HG02588 (cell line): ENCODE results near the gene CAND1.

Experiments used
- ATAC-seq: cut with Tn5 transposase; IDR thresholded peaks from one replicate; pipeline ENCODE4 v1.9.1; 2021; ENCODE audit warnings: mild to moderate bottlenecking, moderate library complexity; ENCODE audit not compliant: unreplicated experiment

CAND1 gene

GRCh38 chr12:67268896-67269632 is at the start of gene CAND1:
TSS of gene CAND1 (plus strand) at chr12:67269358. CDS start at chr12:67269718, 360 bp downstream.
- ATAC-seq: peak; percentile 69

- no peak for ATAC-seq
Measured at GRCh38 chr12:67220065-67220464, 49.1 kb upstream of the CAND1 start.

- ATAC-seq: no peak
Measured at GRCh38 chr12:67222302-67222701, 46.9 kb upstream of the CAND1 start.

DNA sequence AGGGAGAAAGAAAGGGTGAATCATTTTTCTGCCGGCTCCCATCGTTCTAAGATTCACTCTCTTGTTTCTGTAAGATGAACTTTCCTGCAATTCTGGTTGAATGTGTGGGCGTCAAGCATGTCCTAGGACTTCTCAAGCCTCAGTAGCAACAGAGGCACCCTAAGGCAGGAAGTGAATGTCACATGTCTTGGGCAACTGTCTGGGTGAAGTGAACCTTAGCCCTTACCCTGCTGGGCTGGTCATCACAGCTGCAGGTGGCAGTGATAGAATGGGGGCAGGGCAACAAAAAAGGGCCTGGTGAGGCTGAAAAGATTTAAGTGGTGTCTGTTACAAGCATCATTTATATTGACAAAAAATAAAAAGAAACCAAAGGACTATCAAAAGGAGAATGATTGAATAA is 45.9 kb upstream of the CAND1 start:
- ATAC-seq: no peak

GRCh38 chr12:67237231-67237630 is 31.9 kb upstream of the CAND1 start:
- no peak for ATAC-seq

DNA sequence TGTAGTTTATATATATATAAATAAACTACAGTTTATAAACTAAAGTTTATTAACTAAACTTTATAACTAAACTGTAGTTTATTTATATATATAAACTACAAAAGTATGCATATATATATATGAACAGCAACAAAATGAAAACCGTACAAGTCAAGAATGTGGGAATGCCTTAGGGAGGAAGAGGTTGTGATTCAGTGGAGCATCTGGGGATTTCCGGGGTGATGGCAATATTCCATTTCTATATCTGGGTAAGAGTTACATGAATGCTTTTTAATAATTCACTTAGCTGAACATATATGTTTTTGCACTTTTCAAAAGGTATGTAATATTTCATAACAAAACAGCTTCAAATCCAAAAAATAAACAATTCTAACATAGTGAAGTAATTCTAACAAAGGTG is 30.1 kb upstream of the CAND1 start:
- no peak for ATAC-seq

DNA sequence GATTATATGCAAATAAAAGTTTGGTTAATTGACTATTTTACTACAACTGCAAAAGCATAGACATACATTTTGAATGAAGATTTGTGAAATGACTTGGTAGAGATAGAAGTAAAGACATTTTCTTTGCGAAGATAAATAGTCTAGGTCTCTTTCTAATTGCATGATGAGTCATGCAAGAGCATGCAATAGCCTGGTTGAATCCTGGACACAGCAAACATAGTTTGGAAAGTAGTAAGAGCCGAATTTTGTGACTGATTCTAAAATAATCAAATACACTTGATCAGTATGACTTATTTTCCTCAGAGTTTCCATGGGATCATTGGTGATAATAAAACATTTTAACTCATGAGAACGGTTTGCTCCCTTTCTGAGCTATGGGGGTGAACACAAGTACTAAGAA is 27.7 kb upstream of the CAND1 start:
- ATAC-seq: no peak

GRCh38 chr12:67243260-67243659 is 25.9 kb upstream of the CAND1 start:
- ATAC-seq: no peak

DNA sequence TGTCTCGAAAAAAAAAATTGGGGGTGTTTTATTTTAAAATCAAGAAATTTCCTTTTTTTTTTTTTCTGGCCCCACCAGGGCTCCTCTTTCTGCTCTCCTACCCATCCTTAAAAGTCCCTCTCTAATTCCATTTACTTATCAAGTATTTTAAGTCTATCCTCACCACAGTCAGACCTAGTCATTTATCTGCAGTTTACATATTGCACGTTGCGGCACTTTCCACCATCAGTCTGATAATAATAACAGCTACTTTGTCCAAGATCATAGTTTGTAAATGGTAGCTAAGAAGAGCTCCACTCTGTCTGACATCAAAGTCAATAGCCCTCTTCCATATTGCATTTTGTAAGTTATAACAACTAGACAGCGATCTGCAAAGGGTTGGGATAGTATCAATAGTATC is 23.6 kb upstream of the CAND1 start:
- no peak for ATAC-seq

- ATAC-seq: no peak
Measured at GRCh38 chr12:67251012-67251411, 18.1 kb upstream of the CAND1 start.

DNA sequence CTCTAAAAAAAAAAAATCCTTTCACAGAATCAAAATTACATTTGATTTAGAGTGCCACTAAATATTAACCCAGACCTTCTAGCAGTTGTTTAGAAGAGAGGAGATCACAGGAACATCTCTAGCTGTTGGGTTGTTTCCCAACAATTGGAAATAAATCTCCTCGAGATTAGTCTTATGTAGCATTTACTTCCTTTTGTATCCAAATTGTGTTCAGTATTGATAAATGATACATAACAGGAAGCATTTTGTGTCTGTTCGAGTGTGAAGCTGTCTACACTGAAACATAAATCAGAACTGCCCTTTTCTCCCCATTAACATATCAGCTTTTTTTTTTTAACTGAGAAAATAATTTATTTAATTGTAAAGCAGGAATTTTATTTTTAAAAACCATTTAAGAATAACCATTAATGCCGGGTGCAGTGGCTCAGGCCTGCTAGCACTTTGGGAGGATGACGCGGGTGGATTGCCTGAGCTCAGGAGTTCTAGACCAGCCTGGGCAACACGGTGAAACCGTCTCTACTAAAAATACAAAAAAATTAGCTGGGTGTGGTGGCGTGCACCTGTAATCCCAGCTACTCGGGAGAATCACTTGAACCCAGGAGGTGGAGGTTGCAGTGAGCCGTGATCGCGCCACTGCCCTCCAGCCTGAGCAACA is 14.7 kb upstream of the CAND1 start:
- ATAC-seq: no peak

- no peak for ATAC-seq
Measured at GRCh38 chr12:67256649-67257048, 12.5 kb upstream of the CAND1 start.

- ATAC-seq: no peak
Measured at GRCh38 chr12:67263471-67263870, 5.7 kb upstream of the CAND1 start.

- peak; percentile 75 for ATAC-seq
Measured at GRCh38 chr12:67268335-67268895, 743 bp upstream of the CAND1 start.

DNA sequence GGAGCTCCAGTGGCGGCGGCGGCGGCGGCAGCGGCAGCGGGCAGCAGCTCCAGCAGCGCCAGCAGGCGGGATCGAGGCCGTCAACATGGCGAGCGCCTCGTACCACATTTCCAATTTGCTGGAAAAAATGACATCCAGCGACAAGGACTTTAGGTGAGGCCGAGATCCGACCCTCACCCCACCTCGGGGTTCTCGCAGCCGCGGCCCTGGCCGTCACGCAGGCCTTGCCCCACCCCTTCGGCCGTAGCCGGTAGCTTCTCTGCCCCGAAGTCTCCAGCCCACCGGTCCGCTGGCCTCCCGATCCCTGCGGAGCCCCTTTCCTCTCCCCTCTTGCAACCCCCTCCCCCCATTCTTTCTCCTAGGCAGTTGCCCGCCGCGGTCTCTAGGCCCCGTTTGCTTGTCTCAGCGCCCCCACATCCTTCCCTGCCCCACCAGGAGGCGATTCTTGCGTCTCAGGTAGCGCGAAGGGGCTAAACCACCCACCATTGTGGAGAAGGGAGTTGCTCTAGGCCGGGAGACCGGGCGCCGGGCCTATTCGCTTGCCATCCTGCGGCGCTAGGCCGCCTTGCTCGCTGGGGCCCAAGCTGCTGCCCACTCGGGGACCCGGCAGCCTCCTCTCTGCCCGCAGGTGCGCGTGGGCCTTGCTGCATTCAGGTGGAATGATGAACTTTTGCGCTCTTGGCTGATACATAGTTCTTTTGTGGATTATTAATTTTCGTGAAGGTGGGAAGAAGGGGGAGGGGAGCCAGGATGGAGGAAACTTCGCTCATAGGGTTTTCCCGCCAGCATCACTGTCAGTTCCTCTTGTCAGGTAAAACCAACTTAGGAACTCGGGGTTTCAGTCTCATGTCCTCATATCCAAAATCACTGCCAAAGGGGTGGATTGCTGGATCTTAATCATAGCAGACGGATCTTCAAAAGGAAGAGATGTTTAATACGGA is 745 bp downstream of the CAND1 start:
- ATAC-seq: peak; percentile 17

DNA sequence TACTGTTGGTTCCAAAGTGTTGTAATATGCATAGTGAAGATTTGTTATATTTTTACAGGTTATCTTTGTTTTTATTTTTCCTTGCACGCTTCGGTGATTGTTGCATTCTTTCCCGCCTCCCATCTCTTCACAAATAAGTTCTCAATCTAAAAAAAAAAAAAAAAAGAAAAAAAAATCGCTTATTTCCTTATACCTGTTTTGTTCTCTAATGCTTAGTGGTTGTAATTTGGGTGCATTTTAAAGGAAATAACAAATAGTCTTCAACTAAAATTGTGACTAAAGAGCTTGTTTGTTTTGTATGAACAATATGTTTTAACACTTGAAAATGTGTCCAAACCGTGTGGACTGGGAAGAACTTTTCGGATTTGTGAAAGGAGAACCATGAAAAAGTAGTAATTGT is 1.5 kb downstream of the CAND1 start:
- no peak for ATAC-seq

GRCh38 chr12:67271976-67272375 is 2.8 kb downstream of the CAND1 start:
- no peak for ATAC-seq

- no peak for ATAC-seq
Measured at GRCh38 chr12:67274186-67274585, 5.0 kb downstream of the CAND1 start.

DNA sequence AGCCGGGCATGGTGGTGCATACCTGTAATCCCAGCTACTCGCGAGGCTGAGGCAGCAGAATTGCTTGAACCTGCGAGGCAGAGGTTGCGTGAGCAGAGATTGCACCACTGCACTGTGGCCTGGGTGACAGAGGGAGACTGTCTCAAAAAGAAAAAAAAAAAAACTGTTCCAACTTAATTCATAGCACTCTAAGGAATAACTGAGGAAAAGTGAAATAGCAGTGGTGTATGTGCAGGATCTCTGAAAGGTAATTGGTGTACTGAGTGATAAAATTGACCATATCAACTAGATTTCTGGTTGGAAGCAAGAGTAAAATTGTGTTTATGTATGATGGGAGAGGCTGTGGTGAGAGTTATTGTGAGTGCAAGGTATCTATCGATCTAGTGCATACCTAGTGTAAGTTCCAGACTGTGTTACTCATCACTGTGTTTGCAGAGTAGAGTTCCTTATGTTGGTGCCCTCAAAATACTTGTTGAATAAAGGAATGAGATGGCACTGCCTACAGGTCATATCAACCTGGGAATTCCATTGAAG is 6.3 kb downstream of the CAND1 start:
- ATAC-seq: no peak

DNA sequence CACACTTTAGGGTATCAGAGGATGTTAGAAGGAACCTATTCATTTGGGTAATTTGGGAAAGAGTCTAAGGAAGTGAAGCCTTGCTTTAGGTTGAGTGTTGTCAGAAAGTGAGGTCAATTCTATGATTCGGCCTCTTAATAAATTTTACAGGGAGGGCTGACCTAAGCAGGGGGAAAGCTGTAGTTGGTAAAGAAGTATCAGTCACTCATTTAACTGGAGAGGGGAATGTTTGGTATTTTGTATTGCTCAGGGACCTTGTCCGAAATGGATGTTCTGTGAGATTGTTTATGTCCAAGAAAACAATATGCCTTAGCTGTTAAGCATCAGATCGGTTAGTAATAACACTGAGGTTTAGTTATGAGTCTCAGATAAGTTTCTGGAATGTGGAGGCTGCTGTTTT is 7.3 kb downstream of the CAND1 start:
- no peak for ATAC-seq

DNA sequence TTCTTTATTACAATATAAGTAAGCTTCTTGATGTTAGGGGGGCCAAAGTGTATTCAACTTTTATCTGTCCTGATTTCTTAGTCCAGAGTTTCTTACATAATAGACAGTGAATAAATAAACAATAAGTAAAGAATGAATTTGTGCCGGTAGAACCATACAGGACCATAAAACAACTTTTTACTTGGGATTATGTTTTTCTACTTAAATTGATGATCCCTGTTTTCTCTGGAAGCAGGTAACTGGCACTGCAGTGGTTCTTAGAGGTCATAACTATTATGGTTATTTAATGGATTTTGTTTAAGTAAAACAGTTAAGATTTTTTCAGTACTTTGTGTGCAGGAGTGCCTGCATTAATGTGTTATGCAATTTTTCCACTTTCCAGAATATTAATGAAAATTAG is 10.5 kb downstream of the CAND1 start:
- ATAC-seq: no peak
